Measurements from ENCODE around the gene DDAH2. TPM values are rescaled to one million over a fixed set of nuclear protein-coding genes. Genes with fewer than 3 reads are reported as not detected.

Gene DDAH2
- total RNA-seq, 4 donors from 2014 or later: 78.3 to 148 (median 107) TPM

- in situ Hi-C loops (cut with MboI; ENCODE audit: low pct_ligation_motif_present in 1 of 4, low pct_unique_long_range_greater_than_20kb in 1 of 4, low sequenced_read_pairs in 3 of 4) (no loop called here), intact Hi-C loops (cut with DNase I; ENCODE audit: low total_unique reads) (no loop called here)
- WGBS, 2 donors (ENCODE audit: low coverage in 1 of 2): 78 to 82% methylated on average over 2 to 4 of the region's 4 CpGs
Observed at GRCh38 chr6:31721351-31722020, 7.6 kb downstream of the DDAH2 start, which contains the start of gene LY6G6C. LY6G6C (minus strand) TSS chr6:31721746; CDS start chr6:31721679, 67 bp downstream.

GRCh38 chr6:31720196-31720770 lies 8.8 kb downstream of the DDAH2 start:
- DNase-seq: no peak

More at GRCh38 chr6:31721351-31722020, 7.6 kb downstream of the DDAH2 start, which contains the start of gene LY6G6C:
- H3K36me3 ChIP-seq: no peaks in the 10 kb centered on the region
- H3K9me3 ChIP-seq: no peaks in the 10 kb centered on the region
- H3K4me3 ChIP-seq: no peak within 1 kb of the TSS
- H3K27ac ChIP-seq: no peak within 1 kb of the TSS
- H3K27me3 ChIP-seq: no peaks in the 10 kb centered on the region
- no peak for DNase-seq
- H3K4me1 ChIP-seq: peaks cover 0 to 24% (median 19%) of the 10 kb centered on the region in 4 donors
- TF ChIP-seq CTCF (IDR thresholded peaks at IDR 0.05) (no peak), EP300 (IDR thresholded peaks at IDR 0.05; ENCODE audit: low read depth) (no peak), POLR2AphosphoS5 (IDR thresholded peaks at IDR 0.05) (no peak), POLR2A (IDR thresholded peaks at IDR 0.05) (no peak)

GRCh38 chr6:31719001-31719400 lies 10.1 kb downstream of the DDAH2 start:
- H3K4me1 ChIP-seq: peaks cover 0 to 30% (median 21%) of the 10 kb centered on the region in 4 donors
- intact Hi-C loops (cut with DNase I; ENCODE audit: low total_unique reads): no loop called here
- H3K4me3 ChIP-seq: no peak overlapping the region
- peak overlapping the region; percentile 52 to 66 (median 60) for H3K27ac ChIP-seq
- no peaks in the 10 kb centered on the region for H3K27me3 ChIP-seq
- in situ Hi-C loops (cut with MboI; ENCODE audit: low pct_ligation_motif_present in 1 of 4, low pct_unique_long_range_greater_than_20kb in 1 of 4, low sequenced_read_pairs in 3 of 4): no loop called here
- no peaks in the 10 kb centered on the region for H3K9me3 ChIP-seq
- no peak for DNase-seq
- WGBS, 2 donors (ENCODE audit: low coverage in 1 of 2): 62 to 87% methylated on average over 3 to 6 of the region's 6 CpGs
- TF ChIP-seq EP300 (IDR thresholded peaks at IDR 0.05; ENCODE audit: low read depth): no peak
- TF ChIP-seq CTCF (IDR thresholded peaks at IDR 0.05): no peak
- no peak for TF ChIP-seq POLR2A (IDR thresholded peaks at IDR 0.05)
- no peak for TF ChIP-seq POLR2AphosphoS5 (IDR thresholded peaks at IDR 0.05)
- no peaks in the 10 kb centered on the region for H3K36me3 ChIP-seq

More at GRCh38 chr6:31720196-31720770, 8.8 kb downstream of the DDAH2 start:
- H3K27ac ChIP-seq: no peak overlapping the region
- no peaks in the 10 kb centered on the region for H3K36me3 ChIP-seq
- TF ChIP-seq POLR2A (IDR thresholded peaks at IDR 0.05): no peak
- TF ChIP-seq CTCF (IDR thresholded peaks at IDR 0.05): no peak
- no peak for TF ChIP-seq POLR2AphosphoS5 (IDR thresholded peaks at IDR 0.05)
- no peak for TF ChIP-seq EP300 (IDR thresholded peaks at IDR 0.05; ENCODE audit: low read depth)
- intact Hi-C loops (cut with DNase I; ENCODE audit: low total_unique reads): loop anchor here (1.0 kb wide), 1 partner anchor 30 kb away; no protein-coding TSS in a partner anchor
- peaks cover 0 to 18% (median 17%) of the 10 kb centered on the region in 4 donors for H3K4me1 ChIP-seq
- in situ Hi-C loops (cut with MboI; ENCODE audit: low pct_ligation_motif_present in 1 of 4, low pct_unique_long_range_greater_than_20kb in 1 of 4, low sequenced_read_pairs in 3 of 4): no loop called here
- H3K4me3 ChIP-seq: no peak overlapping the region
- H3K27me3 ChIP-seq: no peaks in the 10 kb centered on the region
- no peaks in the 10 kb centered on the region for H3K9me3 ChIP-seq
- WGBS, 2 donors (ENCODE audit: low coverage in 1 of 2): 60 to 80% methylated on average over 5 of the region's 5 CpGs

- in situ Hi-C loops (cut with MboI; ENCODE audit: low pct_ligation_motif_present in 1 of 4, low pct_unique_long_range_greater_than_20kb in 1 of 4, low sequenced_read_pairs in 3 of 4): no loop called here
- peaks cover 0 to 36% (median 26%) of the 10 kb centered on the region in 4 donors for H3K4me1 ChIP-seq
- no peak overlapping the region for H3K4me3 ChIP-seq
- no peak for TF ChIP-seq EP300 (IDR thresholded peaks at IDR 0.05; ENCODE audit: low read depth)
- TF ChIP-seq POLR2AphosphoS5 (IDR thresholded peaks at IDR 0.05): peak in 2 of 3 donors; percentile 23 to 51
- H3K27ac ChIP-seq: peak overlapping the region; percentile 52 to 66 (median 60)
- WGBS, 2 donors (ENCODE audit: low coverage in 1 of 2): 58% methylated on average over 1 of the region's 1 CpG; no CpG with 5 or more reads in 1 of the 2 donors
- no peaks in the 10 kb centered on the region for H3K36me3 ChIP-seq
- intact Hi-C loops (cut with DNase I; ENCODE audit: low total_unique reads): no loop called here
- no peaks in the 10 kb centered on the region for H3K9me3 ChIP-seq
- DNase-seq: peak; percentile 78
- no peaks in the 10 kb centered on the region for H3K27me3 ChIP-seq
Observed at GRCh38 chr6:31718265-31718664, 10.8 kb downstream of the DDAH2 start.

All from transverse colon (tissue), 4 donors.